Body of pancreas (tissue), 4 donors: ENCODE data around the gene ENOX2. TPM values are rescaled to one million over a fixed set of nuclear protein-coding genes. Genes with fewer than 3 reads are reported as not detected.
"Not testable (repeated sequence)": the region's sequence is repeated elsewhere in the genome, so short reads cannot be mapped to it uniquely, and the experiment has no call there.

ENCODE experiments used
- ATAC-seq: fragments of 150-250 bp; one replicate; pipeline ENCODE4 v1.9.1; 2016
- DNase-seq, 4 donors: peaks; one replicate each; pipeline ENCODE4 v3.0.0-alpha.2; 2019
- H3K27ac ChIP-seq, 4 donors: fragments of 200-600 bp; sonication (generic); 1 replicate in 3 of 4; 2 replicates in 1 of 4; pipeline versions ENCODE4 v1.5.1 to v1.6.1; 2016 to 2019; ENCODE audit warnings: mild to moderate bottlenecking in 1 of 4, mixed read lengths in 1 of 4, moderate library complexity in 1 of 4
- H3K27me3 ChIP-seq, 2 donors: fragments of 200-600 bp; sonication (generic); one replicate each; pipeline ENCODE4 v1.6.0; 2016; ENCODE audit warnings: mild to moderate bottlenecking in 1 of 2
- H3K36me3 ChIP-seq, 2 donors: fragments of 200-600 bp; sonication (generic); replicated peaks in 1 of 2; 2 replicates each; pipeline ENCODE4 v1.5.1; 2016; ENCODE audit warnings: low read depth in 2 of 2; ENCODE audit not compliant: insufficient read depth in 1 of 2
- H3K4me1 ChIP-seq: fragments of 200-600 bp; sonication (generic); one replicate; pipeline ENCODE4 v1.6.0; 2016
- H3K4me3 ChIP-seq, 2 donors: fragments of 200-600 bp; sonication (generic); 1 replicate in 1 of 2; 2 replicates in 1 of 2; pipeline ENCODE4 v1.5.1; 2016 to 2019
- H3K9me3 ChIP-seq, 3 donors: fragments of 200-600 bp; sonication (generic); 1 replicate in 2 of 3; 2 replicates in 1 of 3; pipeline ENCODE4 v1.5.1; 2016
- CTCF ChIP-seq, 7 experiments: fragments of 450-650 bp in 4 of 7; fragments of 200-600 bp in 3 of 7; sonication (generic) in 3 of 7; IDR thresholded peaks; one replicate each; pipeline ENCODE4 v1.5.1; 2016 to 2019; ENCODE audit warnings: antibody characterized with exemption in 7 of 7
- POLR2A ChIP-seq, 3 donors: fragments of 450-650 bp; IDR thresholded peaks; one replicate each; pipeline ENCODE4 v1.6.1; 2016; ENCODE audit warnings: antibody characterized with exemption in 3 of 3, mild to moderate bottlenecking in 2 of 3
- WGBS, 2 donors: methylation state at CpG; one replicate each; pipeline ENCODE4 v1.1.5; 2017; 5-methylcytosine and 5-hydroxymethylcytosine counted together
- intact Hi-C: fragments of 100-400 bp; cut with DNase I; formaldehyde crosslinking; loops from one replicate; pipeline ENCODE4 v1.15.1; 2023
- total RNA-seq, 2 donors: library from RNA; depleted of rRNA; stranded (reverse); fragments of >200 nt; gene quantifications; one replicate each; pipeline ENCODE4 v1.1.0, GENCODE V29; 2016

The ENOX2 gene
- total RNA-seq, 2 donors from 2014 or later = 7.9 to 9.1 TPM

GRCh38 chrX:130933358-130933757 lies 30.3 kb upstream of the ENOX2 start:
- no peak for ATAC-seq
- no peak for DNase-seq
- H3K27ac ChIP-seq = no peak overlapping the region
- H3K4me3 ChIP-seq = no peak overlapping the region
- H3K36me3 ChIP-seq = no peaks in the 10 kb centered on the region
- no peak for TF ChIP-seq CTCF (IDR thresholded peaks at IDR 0.05)
- TF ChIP-seq POLR2A (IDR thresholded peaks at IDR 0.05) = no peak
- intact Hi-C loops = no loop called here
- H3K9me3 ChIP-seq = no peaks in the 10 kb centered on the region
- WGBS, 2 donors = 56 to 72% methylated on average over 2 of the region's 2 CpGs
- no peaks in the 10 kb centered on the region for H3K27me3 ChIP-seq
- no peaks in the 10 kb centered on the region for H3K4me1 ChIP-seq

- ATAC-seq, H3K9me3 ChIP-seq: not testable (repeated sequence)
- 14 to 36% methylated on average over 1 to 2 of the region's 2 CpGs for WGBS, 2 donors
These were observed 17.4 kb upstream of the ENOX2 start for GRCh38 chrX:130920405-130920804.

DNA sequence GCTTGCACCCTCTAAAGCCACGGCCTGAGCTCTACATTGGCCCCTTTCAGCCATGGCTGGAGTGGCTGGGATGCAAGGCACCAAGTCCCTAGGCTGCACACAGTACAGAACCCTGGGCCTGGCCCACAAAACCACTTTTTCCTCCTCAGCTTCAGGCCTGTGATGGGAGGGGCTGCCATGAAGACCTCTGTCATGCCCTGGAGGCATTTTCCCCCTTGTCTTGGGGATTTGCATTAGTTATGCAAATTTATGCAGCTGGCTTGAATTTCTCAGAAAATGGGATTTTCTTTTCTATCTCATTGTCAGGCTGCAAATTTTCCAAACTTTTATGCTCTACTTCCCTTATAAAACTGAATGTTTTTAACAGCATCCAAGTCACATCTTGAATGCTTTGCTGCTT lies 16.7 kb upstream of the ENOX2 start:
- intact Hi-C loops = loop anchor here (5.0 kb wide), 2 partner anchors 382 to 527 kb away; no protein-coding TSS in a partner anchor
- ATAC-seq, H3K4me1 ChIP-seq, H3K9me3 ChIP-seq, H3K27ac ChIP-seq, DNase-seq, H3K36me3 ChIP-seq, H3K27me3 ChIP-seq, H3K4me3 ChIP-seq: not testable (repeated sequence)
- WGBS, 2 donors = 33 to 40% methylated on average over 1 of the region's 1 CpG

More at GRCh38 chrX:130920405-130920804, 17.4 kb upstream of the ENOX2 start:
- H3K4me1 ChIP-seq, intact Hi-C loops, H3K27me3 ChIP-seq, DNase-seq, H3K4me3 ChIP-seq, H3K27ac ChIP-seq, H3K36me3 ChIP-seq: not testable (repeated sequence)

- not testable (repeated sequence) for DNase-seq, H3K9me3 ChIP-seq, H3K36me3 ChIP-seq, H3K27ac ChIP-seq, H3K4me1 ChIP-seq, H3K4me3 ChIP-seq, ATAC-seq, H3K27me3 ChIP-seq
- 41 to 44% methylated on average over 2 of the region's 2 CpGs for WGBS, 2 donors
- intact Hi-C loops = loop anchor here (5.0 kb wide), 2 partner anchors 381 to 526 kb away; no protein-coding TSS in a partner anchor
These were observed 15.5 kb upstream of the ENOX2 start for GRCh38 chrX:130918498-130918897.

DNA sequence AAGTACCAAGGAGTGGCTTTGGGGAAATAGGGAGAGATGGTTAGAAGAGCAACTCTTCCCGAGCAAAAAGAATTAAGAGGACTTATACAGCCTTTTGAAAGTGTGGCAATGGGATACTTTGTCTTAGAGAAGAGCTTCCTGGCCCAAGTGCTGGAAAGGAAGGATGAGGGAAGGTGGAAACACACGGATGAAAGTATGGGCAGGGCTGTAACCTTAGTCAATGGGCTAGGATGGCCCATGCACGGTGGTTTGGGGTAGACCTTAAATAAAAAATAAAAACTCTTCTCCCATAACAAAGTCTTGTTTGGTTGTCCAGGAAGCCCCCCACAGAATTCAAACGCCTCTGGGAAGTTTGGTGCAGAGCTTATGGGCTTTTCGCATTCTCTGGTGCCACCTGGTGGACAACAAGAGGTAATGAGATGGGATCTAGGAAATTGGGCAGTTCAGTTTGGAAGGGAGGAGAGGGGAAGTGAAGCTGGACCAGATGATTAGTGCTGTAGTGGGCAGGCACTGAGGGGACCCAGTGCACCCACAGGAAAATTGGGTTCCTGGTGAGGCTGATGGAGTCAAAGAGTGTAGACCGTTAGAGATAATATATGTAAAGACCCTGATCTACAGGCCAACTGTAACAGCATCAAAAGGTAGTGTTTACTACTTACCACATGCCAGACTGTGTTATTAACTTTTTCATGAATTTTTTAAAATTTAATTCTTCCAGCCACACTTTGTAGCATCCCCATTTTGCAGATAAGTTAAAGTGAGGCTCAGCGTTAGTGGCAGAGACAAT lies 13.8 kb upstream of the ENOX2 start:
- H3K9me3 ChIP-seq = no peaks in the 10 kb centered on the region
- WGBS, 2 donors = 20 to 24% methylated on average over 7 of the region's 7 CpGs
- no peak overlapping the region for H3K4me3 ChIP-seq
- peak; percentile 53 for ATAC-seq
- no peaks in the 10 kb centered on the region for H3K4me1 ChIP-seq
- intact Hi-C loops = loop anchor here (5.0 kb wide), 2 partner anchors 380 to 525 kb away; no protein-coding TSS in a partner anchor
- TF ChIP-seq CTCF (IDR thresholded peaks at IDR 0.05) = peak; percentile 39 to 78 (median 66)
- TF ChIP-seq POLR2A (IDR thresholded peaks at IDR 0.05) = no peak
- no peaks in the 10 kb centered on the region for H3K36me3 ChIP-seq
- no peaks in the 10 kb centered on the region for H3K27me3 ChIP-seq
- no peak overlapping the region for H3K27ac ChIP-seq
- peak; percentile 29 to 49 (median 41) for DNase-seq

DNA sequence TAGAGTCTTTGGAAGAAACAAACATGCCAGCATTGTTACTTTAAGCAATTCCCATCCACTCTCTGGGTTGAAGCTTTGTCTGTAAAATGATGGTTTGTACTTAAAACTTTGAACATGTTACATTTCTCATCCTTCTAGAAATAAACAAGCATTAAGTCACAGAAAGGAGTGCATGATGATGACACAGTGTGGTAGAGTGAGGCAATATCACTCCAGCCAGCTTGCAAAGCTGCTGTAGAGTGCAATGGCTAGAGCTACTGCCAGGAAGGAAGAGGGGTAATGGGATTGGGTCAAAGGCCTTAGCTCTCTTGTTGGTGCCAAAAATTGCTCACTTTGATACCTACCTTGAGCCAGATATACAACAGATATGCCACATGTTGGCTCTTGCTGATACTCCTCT lies 12.3 kb upstream of the ENOX2 start:
- Histone ChIP-seq H3K27ac (no peak overlapping the region), H3K4me1 (no peaks in the 10 kb centered on the region), H3K27me3 (no peaks in the 10 kb centered on the region), H3K9me3 (no peaks in the 10 kb centered on the region), H3K4me3 (no peak overlapping the region), H3K36me3 (no peaks in the 10 kb centered on the region)
- DNase-seq = no peak
- ATAC-seq = no peak
- TF ChIP-seq POLR2A (IDR thresholded peaks at IDR 0.05) (no peak), CTCF (IDR thresholded peaks at IDR 0.05) (no peak)
- intact Hi-C loops = loop anchor here (5.0 kb wide), 2 partner anchors 378 to 523 kb away; no protein-coding TSS in a partner anchor
